HCT116 (cell line): ENCODE measurements around the gene ACSL6. TPM values are rescaled to one million over a fixed set of nuclear protein-coding genes. Genes with fewer than 3 reads are reported as not detected.

Experiments
- ATAC-seq: fragments of 200-7000 bp; cut with Tn5 transposase; 2 replicates; pipeline ENCODE4 v1.9.1; 2020; ENCODE audit warnings: mild to moderate bottlenecking, moderate library complexity
- BruUV-seq: library from RNA; stranded (reverse); fragments of 400-500 nt; replicated peaks from 2 replicates; lab custom pipeline; 2021; lab: Mats Ljungman, UMichigan
- CTCF ChIA-PET: fragments of 300-600 bp; sonication (Branson Sonifier 250); formaldehyde crosslinking; loops from one replicate; lab custom pipeline; 2021; ENCODE audit warnings: antibody characterized with exemption; lab: Charles Lee
- POLR2A ChIA-PET: fragments of 300-600, 350-600 bp; sonication (Branson Sonifier 250); formaldehyde crosslinking; loops from one replicate; lab custom pipeline; 2021; ENCODE audit warnings: antibody characterized with exemption; lab: Charles Lee
- RAD21 ChIA-PET, 2 experiments: fragments of 300-600 bp; sonication (Branson Sonifier 250); formaldehyde crosslinking; loops; one replicate each; lab custom pipeline; 2023; ENCODE audit warnings: low total read pairs in 2 of 2; ENCODE audit not compliant: uncharacterized antibody in 2 of 2, unreplicated experiment in 2 of 2, low non-redundant PET in 1 of 2; lab: Charles Lee
- DNase-seq: peaks from one replicate; pipeline ENCODE4 v3.0.0-alpha.2; 2010; ENCODE audit warnings: low read depth, low spot score
- H2AFZ ChIP-seq: fragments of 200-600 bp; shearing (Covaris generic), sonication (generic); 2 replicates; pipeline ENCODE4 v1.6.1; 2017; ENCODE audit warnings: low read depth, mixed run types, mixed read lengths, antibody characterized with exemption, low read length; ENCODE audit not compliant: poor library complexity, severe bottlenecking
- H3K27ac ChIP-seq: 2 replicates; pipeline ENCODE4 v1.5.1; 2012; ENCODE audit warnings: low read depth, low read length
- H3K27me3 ChIP-seq: fragments of 200-600 bp; sonication (generic); 2 replicates; pipeline ENCODE4 v1.6.1; 2016; ENCODE audit warnings: mixed run types, low read length, mixed read lengths; ENCODE audit not compliant: insufficient read depth
- H3K36me3 ChIP-seq, 2 experiments: fragments of 200-500 bp in 1 of 2; fragments of 200-600 bp in 1 of 2; sonication (Bioruptor generic) in 1 of 2; sonication (generic) in 1 of 2; 2 replicates each; pipeline versions ENCODE4 v1.5.1 to v1.6.1; 2014 to 2016; ENCODE audit warnings: low read length in 2 of 2, inconsistent platforms in 1 of 2, mixed read lengths in 1 of 2, mixed run types in 1 of 2; ENCODE audit not compliant: insufficient read depth in 2 of 2, control insufficient read depth in 1 of 2
- H3K4me1 ChIP-seq, 2 experiments: fragments of 200-600 bp in 1 of 2; sonication (generic) in 1 of 2; 2 replicates each; pipeline versions ENCODE4 v1.5.1 to v1.6.1; 2012 to 2017; ENCODE audit warnings: low read length in 2 of 2, inconsistent platforms in 1 of 2, mild to moderate bottlenecking in 1 of 2, mixed read lengths in 1 of 2, mixed run types in 1 of 2, moderate library complexity in 1 of 2; ENCODE audit not compliant: insufficient read depth in 2 of 2, control insufficient read depth in 1 of 2
- H3K4me2 ChIP-seq: fragments of 200-600 bp; sonication (generic); 2 replicates; pipeline ENCODE4 v1.6.1; 2017; ENCODE audit warnings: mixed run types, low read length, mixed read lengths
- H3K4me3 ChIP-seq, 2 experiments: fragments of 200-600 bp in 1 of 2; sonication (generic) in 1 of 2; replicated peaks in 1 of 2; 2 replicates each; pipeline ENCODE4 v1.5.1; 2011 to 2016; ENCODE audit warnings: low read length in 2 of 2, control low read depth in 1 of 2, low read depth in 1 of 2, mild to moderate bottlenecking in 1 of 2, mixed read lengths in 1 of 2, mixed run types in 1 of 2
- H3K79me2 ChIP-seq: fragments of 200-600 bp; sonication (generic); 2 replicates; pipeline ENCODE4 v1.6.1; 2017; ENCODE audit warnings: mild to moderate bottlenecking, mixed run types, low read length, moderate library complexity, mixed read lengths; ENCODE audit not compliant: insufficient read depth
- H3K9ac ChIP-seq: fragments of 200-600 bp; sonication (generic); 2 replicates; pipeline ENCODE4 v1.6.1; 2016; ENCODE audit warnings: low read length, mixed read lengths
- H3K9me2 ChIP-seq: fragments of 200-600 bp; sonication (generic), shearing (Covaris generic); 2 replicates; pipeline ENCODE4 v1.6.1; 2017; ENCODE audit warnings: mixed run types, mild to moderate bottlenecking, moderate library complexity; ENCODE audit not compliant: insufficient read depth
- H3K9me3 ChIP-seq, 2 experiments: fragments of 200-500 bp in 1 of 2; fragments of 200-600 bp in 1 of 2; sonication (Bioruptor generic) in 1 of 2; sonication (generic) in 1 of 2; 2 replicates each; pipeline ENCODE4 v1.6.1; 2014 to 2017; ENCODE audit warnings: low read length in 2 of 2, mixed read lengths in 2 of 2, inconsistent platforms in 1 of 2, low read depth in 1 of 2, mild to moderate bottlenecking in 1 of 2, mixed run types in 1 of 2, moderate library complexity in 1 of 2; ENCODE audit not compliant: control insufficient read depth in 1 of 2, insufficient read depth in 1 of 2
- H4K20me1 ChIP-seq: fragments of 200-600 bp; sonication (generic), shearing (Covaris generic); 2 replicates; pipeline ENCODE4 v1.6.1; 2017; ENCODE audit warnings: mixed run types, mild to moderate bottlenecking, moderate library complexity; ENCODE audit not compliant: insufficient read depth
- CBX3 ChIP-seq: IDR thresholded peaks from 2 replicates; pipeline ENCODE4 v1.6.1; 2012; ENCODE audit warnings: low read depth
- CEBPB ChIP-seq: IDR thresholded peaks from 2 replicates; pipeline ENCODE4 v1.6.1; 2012; ENCODE audit warnings: low read depth
- EZH2 ChIP-seq: fragments of 200-600 bp; sonication (generic); IDR thresholded peaks from 2 replicates; pipeline ENCODE4 v1.6.1; 2017; ENCODE audit warnings: antibody characterized with exemption, mixed run types
- EZH2phosphoT487 ChIP-seq: fragments of 200-600 bp; IDR thresholded peaks from 2 replicates; pipeline ENCODE4 v1.6.1; 2018; ENCODE audit warnings: antibody characterized with exemption, borderline replicate concordance
- RAD21 ChIP-seq: IDR thresholded peaks from 2 replicates; pipeline ENCODE4 v1.6.1; 2012; ENCODE audit warnings: low read depth, mild to moderate bottlenecking
- REST ChIP-seq: IDR thresholded peaks from 2 replicates; pipeline ENCODE4 v1.6.1; 2012; ENCODE audit warnings: low read depth
- SIN3A ChIP-seq: IDR thresholded peaks from 2 replicates; pipeline ENCODE4 v1.6.1; 2012; ENCODE audit warnings: low read depth
- TCF7L2 ChIP-seq: IDR thresholded peaks from 2 replicates; pipeline ENCODE4 v1.7.0; 2011; ENCODE audit warnings: borderline replicate concordance, inconsistent platforms; ENCODE audit not compliant: insufficient read depth, insufficient read length; ENCODE audit errors: extremely low read depth
- YY1 ChIP-seq: IDR thresholded peaks from 2 replicates; pipeline ENCODE4 v1.6.1; 2011; ENCODE audit warnings: low read length, low read depth, moderate library complexity, mild to moderate bottlenecking; ENCODE audit not compliant: insufficient replicate concordance; ENCODE audit errors: extremely low read depth
- ZFX ChIP-seq: fragments of 450-650 bp; IDR thresholded peaks from 2 replicates; pipeline ENCODE4 v1.6.1; 2017
- intact Hi-C: fragments of 100-400 bp; cut with micrococcal nuclease; formaldehyde crosslinking; loops from 2 replicates; pipeline ENCODE4 v1.10.0; 2022
- total RNA-seq: library from RNA; stranded (reverse); gene quantifications from one replicate; pipeline ENCODE4 v1.2.1, GENCODE V29; 2021; ENCODE audit not compliant: unreplicated experiment
- TF ChIP-seq, protein P1 (sequence below), 3 experiments: fragments of 200-600 bp in 1 of 3; sonication (generic) in 1 of 3; IDR thresholded peaks in 2 of 3; conservative IDR thresholded peaks in 1 of 3; 2 replicates each; pipeline ENCODE4 v1.5.1; 2012 to 2017; ENCODE audit warnings: low read depth in 2 of 3, low read length in 2 of 3, antibody characterized with exemption in 1 of 3, borderline replicate concordance in 1 of 3, control low read depth in 1 of 3, mild to moderate bottlenecking in 1 of 3, mixed read lengths in 1 of 3, mixed run types in 1 of 3, moderate library complexity in 1 of 3; ENCODE audit not compliant: insufficient read depth in 1 of 3

ACSL6 gene
- total RNA-seq, 1 experiment from 2014 or later = 2.3 TPM

DNA sequence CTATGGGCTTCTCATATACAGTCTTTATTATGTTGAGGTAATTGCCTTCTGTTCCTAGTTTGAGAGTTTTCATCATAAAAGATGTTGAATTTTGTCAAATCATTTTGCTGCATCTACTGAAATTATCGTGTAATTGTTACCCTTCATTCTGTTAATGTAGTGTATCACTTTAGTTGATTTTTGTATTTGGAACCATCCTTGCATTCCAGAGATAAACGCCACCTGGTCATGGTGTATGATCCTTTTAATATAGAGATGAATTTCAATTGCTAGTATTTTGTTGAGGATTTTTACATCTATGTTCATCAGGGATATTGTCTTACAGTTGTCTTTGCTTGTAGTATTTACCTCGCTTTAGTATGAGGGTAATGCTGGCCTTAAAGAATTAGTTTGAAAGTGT lies 85.3 kb downstream of the ACSL6 start:
- Histone ChIP-seq H3K36me3 (no peaks in the 10 kb centered on the region), H3K4me1 (no peaks in the 10 kb centered on the region), H3K9me2 (no peaks in the 10 kb centered on the region), H3K9me3 (no peaks in the 10 kb centered on the region), H4K20me1 (no peaks in the 10 kb centered on the region), H3K9ac (no peak overlapping the region), H3K4me3 (no peak overlapping the region), H3K4me2 (no peak overlapping the region), H3K27me3 (no peaks in the 10 kb centered on the region), H3K79me2 (no peaks in the 10 kb centered on the region), H3K27ac (no peak overlapping the region), H2AFZ (no peak overlapping the region)
- TF ChIP-seq RAD21 (no peak), REST (no peak), TCF7L2 (no peak)
- ChIA-PET CTCF (no interaction called here), RAD21 (no interaction called here), POLR2A (no interaction called here)
- no peak for DNase-seq
- intact Hi-C loops = no loop called here
- ATAC-seq = no peak
- BruUV-seq = no TSS peak

DNA sequence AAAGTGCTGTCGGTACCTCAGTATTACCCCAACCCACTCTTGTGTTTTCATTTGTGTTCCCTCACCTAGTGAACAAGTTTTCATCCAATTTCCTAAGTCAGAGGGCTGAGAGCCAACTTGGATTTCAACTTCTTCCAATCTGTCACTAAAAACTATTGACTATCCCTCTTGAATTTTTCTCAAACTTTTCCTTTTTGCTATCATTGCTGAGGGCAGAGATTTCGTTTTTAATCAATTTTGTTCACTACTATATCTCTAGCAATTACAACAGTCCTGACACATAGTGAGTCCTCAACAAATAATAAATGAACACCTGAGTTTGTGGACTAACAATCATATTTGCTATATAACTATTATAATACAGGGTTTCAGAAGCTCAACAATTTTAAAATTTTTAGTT lies 95.0 kb downstream of the ACSL6 start:
- Histone ChIP-seq H3K4me3 (no peak overlapping the region), H3K27me3 (no peaks in the 10 kb centered on the region), H3K36me3 (no peaks in the 10 kb centered on the region), H3K27ac (no peak overlapping the region), H3K4me1 (no peaks in the 10 kb centered on the region), H3K9ac (no peak overlapping the region), H4K20me1 (no peaks in the 10 kb centered on the region), H3K9me3 (no peaks in the 10 kb centered on the region), H3K79me2 (no peaks in the 10 kb centered on the region), H3K4me2 (no peak overlapping the region), H2AFZ (no peak overlapping the region), H3K9me2 (no peaks in the 10 kb centered on the region; the same call in 1 of the 2 replicates)
- DNase-seq (no peak), ATAC-seq (no peak)
- no TSS peak for BruUV-seq
- POLR2A ChIA-PET = no interaction called here
- RAD21 ChIA-PET = no interaction called here
- CTCF ChIA-PET = no interaction called here
- intact Hi-C loops = no loop called here
- TF ChIP-seq ZFX = no peak
- no peak for TF ChIP-seq CBX3
- TF ChIP-seq SIN3A = no peak
- TF ChIP-seq CEBPB = no peak
- no peak for TF ChIP-seq REST
- TF ChIP-seq EZH2phosphoT487 = no peak
- TF ChIP-seq TCF7L2 = no peak
- TF ChIP-seq YY1 = no peak
- no peak for TF ChIP-seq EZH2
- TF ChIP-seq, protein P1, sequence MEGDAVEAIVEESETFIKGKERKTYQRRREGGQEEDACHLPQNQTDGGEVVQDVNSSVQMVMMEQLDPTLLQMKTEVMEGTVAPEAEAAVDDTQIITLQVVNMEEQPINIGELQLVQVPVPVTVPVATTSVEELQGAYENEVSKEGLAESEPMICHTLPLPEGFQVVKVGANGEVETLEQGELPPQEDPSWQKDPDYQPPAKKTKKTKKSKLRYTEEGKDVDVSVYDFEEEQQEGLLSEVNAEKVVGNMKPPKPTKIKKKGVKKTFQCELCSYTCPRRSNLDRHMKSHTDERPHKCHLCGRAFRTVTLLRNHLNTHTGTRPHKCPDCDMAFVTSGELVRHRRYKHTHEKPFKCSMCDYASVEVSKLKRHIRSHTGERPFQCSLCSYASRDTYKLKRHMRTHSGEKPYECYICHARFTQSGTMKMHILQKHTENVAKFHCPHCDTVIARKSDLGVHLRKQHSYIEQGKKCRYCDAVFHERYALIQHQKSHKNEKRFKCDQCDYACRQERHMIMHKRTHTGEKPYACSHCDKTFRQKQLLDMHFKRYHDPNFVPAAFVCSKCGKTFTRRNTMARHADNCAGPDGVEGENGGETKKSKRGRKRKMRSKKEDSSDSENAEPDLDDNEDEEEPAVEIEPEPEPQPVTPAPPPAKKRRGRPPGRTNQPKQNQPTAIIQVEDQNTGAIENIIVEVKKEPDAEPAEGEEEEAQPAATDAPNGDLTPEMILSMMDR (IDR thresholded peaks at IDR 0.05 in 2 of 3, conservative IDR thresholded peaks at IDR 0.05 in 1 of 3; ENCODE audit: borderline replicate concordance in 1 of 3, insufficient read depth in 1 of 3, low read depth in 2 of 3, low read length in 2 of 3) = no peak
